HepG2 (cell line): Measurements from ENCODE around the gene YY2. TPM values are rescaled to one million over a fixed set of nuclear protein-coding genes. Genes with fewer than 3 reads are reported as not detected.

Experiments used
- ATAC-seq: fragments of 200-7000 bp; cut with Tn5 transposase; 3 replicates; pipeline ENCODE4 v1.9.1; 2020; ENCODE audit warnings: mild to moderate bottlenecking, moderate library complexity
- BruUV-seq: library from RNA; stranded (reverse); fragments of 400-500 nt; replicated peaks from 2 replicates; lab custom pipeline; 2021; lab: Mats Ljungman, UMichigan
- CTCF ChIA-PET: fragments of 300-600 bp; formaldehyde crosslinking; extraction: SDS; loops from one replicate; lab custom pipeline; 2021; ENCODE audit warnings: low total read pairs, inconsistent platforms, low intra/inter-chr PET ratio; lab: Yijun Ruan, JAX
- POLR2A ChIA-PET: fragments of 350-600 bp; sonication (Branson Sonifier 250); formaldehyde crosslinking; loops from one replicate; lab custom pipeline; 2020; ENCODE audit warnings: antibody characterized with exemption, inconsistent platforms; lab: Yijun Ruan, JAX
- DNase-seq: peaks from one replicate; pipeline ENCODE4 v3.0.0-alpha.2; 2015; ENCODE audit warnings: low spot score
- FAIRE-seq: peaks from 3 replicates; lab custom pipeline; 2011; peaks lifted over from hg19 to GRCh38; lab: Jason Lieb, UNC
- H2AFZ ChIP-seq: one replicate; pipeline ENCODE4 v1.6.1; 2011; ENCODE audit warnings: low read length, inconsistent platforms
- H3K27ac ChIP-seq: fragments of 300-600 bp; 3 replicates; pipeline ENCODE4 v1.8.0; 2011; ENCODE audit warnings: mixed run types, mild to moderate bottlenecking, mixed read lengths, low read length, inconsistent platforms; ENCODE audit not compliant: insufficient read depth; ENCODE audit errors: extremely low read length
- H3K27me3 ChIP-seq, 2 experiments: fragments of 200-600 bp in 1 of 2; 2 replicates in 1 of 2; 3 replicates in 1 of 2; pipeline versions ENCODE4 v1.6.0 to v1.8.0; 2011; ENCODE audit warnings: low read length in 2 of 2, mild to moderate bottlenecking in 2 of 2, moderate library complexity in 2 of 2, inconsistent platforms in 1 of 2; ENCODE audit not compliant: insufficient read depth in 2 of 2, control insufficient read depth in 1 of 2
- H3K36me3 ChIP-seq, 2 experiments: fragments of 200-600 bp in 1 of 2; replicated peaks in 1 of 2; 2 replicates in 1 of 2; 3 replicates in 1 of 2; pipeline versions ENCODE4 v1.5.1 to v1.8.0; 2011; ENCODE audit warnings: low read length in 2 of 2, inconsistent platforms in 1 of 2; ENCODE audit not compliant: insufficient read depth in 2 of 2, control insufficient read depth in 1 of 2
- H3K4me1 ChIP-seq: 2 replicates; pipeline ENCODE4 v1.5.1; 2012; ENCODE audit warnings: low read length, inconsistent platforms; ENCODE audit not compliant: insufficient read depth
- H3K4me2 ChIP-seq: 2 replicates; pipeline ENCODE4 v1.6.0; 2011; ENCODE audit warnings: low read depth, low read length, inconsistent platforms
- H3K4me3 ChIP-seq, 3 experiments: fragments of 200-600 bp in 1 of 3; sonication (generic), shearing (Covaris generic) in 1 of 3; replicated peaks in 1 of 3; 2 replicates each; pipeline ENCODE4 v1.5.1; 2011 to 2016; ENCODE audit warnings: low read length in 3 of 3, inconsistent platforms in 2 of 3, low read depth in 2 of 3, mild to moderate bottlenecking in 2 of 3, control low read depth in 1 of 3, mixed read lengths in 1 of 3; ENCODE audit not compliant: insufficient read depth in 1 of 3
- H3K79me2 ChIP-seq: one replicate; pipeline ENCODE4 v1.6.1; 2011; ENCODE audit warnings: low read length, inconsistent platforms; ENCODE audit not compliant: insufficient read depth
- H3K9ac ChIP-seq: 2 replicates; pipeline ENCODE4 v1.6.0; 2011; ENCODE audit warnings: mild to moderate bottlenecking, low read depth, low read length, inconsistent platforms; ENCODE audit not compliant: insufficient read depth
- H3K9me3 ChIP-seq: 2 replicates; pipeline ENCODE4 v1.5.1; 2012; ENCODE audit warnings: mild to moderate bottlenecking, low read length
- H4K20me1 ChIP-seq: 2 replicates; pipeline ENCODE4 v1.6.0; 2011; ENCODE audit warnings: inconsistent platforms, mild to moderate bottlenecking, low read length, moderate library complexity; ENCODE audit not compliant: insufficient read depth
- CENPT ChIP-seq: sonication (generic); formaldehyde crosslinking; IDR thresholded peaks from 2 replicates; pipeline ENCODE4 v1.8.0; 2022; ENCODE audit warnings: low read depth, mild to moderate bottlenecking, moderate library complexity, missing genetic modification reagents
- DPF2 ChIP-seq: sonication (generic); formaldehyde crosslinking; IDR thresholded peaks from 2 replicates; pipeline ENCODE4 v1.4.0; 2020; ENCODE audit warnings: mild to moderate bottlenecking, low read depth, missing genetic modification reagents, borderline replicate concordance
- FOXK1 ChIP-seq: sonication (generic); formaldehyde crosslinking; IDR thresholded peaks from 2 replicates; pipeline ENCODE4 v1.4.0; 2020; ENCODE audit warnings: low read depth, missing genetic modification reagents, borderline replicate concordance
- HHEX ChIP-seq: IDR thresholded peaks from 2 replicates; pipeline ENCODE4 v1.6.1; 2016; ENCODE audit warnings: control low read depth
- HINFP ChIP-seq: sonication (generic); formaldehyde crosslinking; IDR thresholded peaks from 2 replicates; pipeline ENCODE4 v1.4.0; 2020; ENCODE audit warnings: low read depth, mild to moderate bottlenecking, missing genetic modification reagents
- NBN ChIP-seq: fragments of 450-650 bp; conservative IDR thresholded peaks from 2 replicates; pipeline ENCODE4 v1.6.1; 2017
- POLR2AphosphoS2 ChIP-seq: IDR thresholded peaks from 2 replicates; pipeline ENCODE4 v1.6.1; 2011; ENCODE audit warnings: low read depth, low read length, improper control_type of control experiment
- RBM22 ChIP-seq: fragments of 200-400 bp; formaldehyde crosslinking; optimal IDR thresholded peaks from 2 replicates; pipeline ENCODE3; 2017; ENCODE audit warnings: mild to moderate bottlenecking, low read length, moderate library complexity
- SRY ChIP-seq: sonication (generic); formaldehyde crosslinking; IDR thresholded peaks from 2 replicates; pipeline ENCODE4 v1.8.0; 2022; ENCODE audit warnings: mild to moderate bottlenecking, missing genetic modification reagents
- ZC3H13 ChIP-seq: sonication (generic); formaldehyde crosslinking; IDR thresholded peaks from 2 replicates; pipeline ENCODE4 v1.8.1; 2023; ENCODE audit warnings: mild to moderate bottlenecking, missing genetic modification reagents, moderate library complexity
- ZNF124 ChIP-seq: sonication (generic); formaldehyde crosslinking; IDR thresholded peaks from 2 replicates; pipeline ENCODE4 v1.4.0; 2020; ENCODE audit warnings: missing genetic modification reagents
- ZNF326 ChIP-seq: sonication (generic); formaldehyde crosslinking; IDR thresholded peaks from 2 replicates; pipeline ENCODE4 v1.4.0; 2020; ENCODE audit warnings: missing genetic modification reagents, borderline replicate concordance
- ZNF543 ChIP-seq: sonication (generic); formaldehyde crosslinking; IDR thresholded peaks from 2 replicates; pipeline ENCODE4 v1.4.0; 2020; ENCODE audit warnings: mild to moderate bottlenecking, missing genetic modification reagents
- WGBS: methylation state at CpG from one replicate; pipeline ENCODE4 v1.1.6; 2017; ENCODE audit warnings: low lambda C conversion rate; 5-methylcytosine and 5-hydroxymethylcytosine counted together
- in situ Hi-C: cut with HindIII; loops from 2 replicates; pipeline ENCODE4 v1.10.0; 2017; ENCODE audit warnings: low pct_unique_long_range_greater_than_20kb; ENCODE audit not compliant: extremely low pct_ligation_motif_present
- intact Hi-C: fragments of 100-400 bp; cut with micrococcal nuclease; formaldehyde crosslinking; loops from one replicate; pipeline ENCODE4 v1.10.0; 2022; ENCODE audit not compliant: unreplicated experiment
- polyA plus RNA-seq, 8 experiments: library from polyadenylated mRNA; depleted of rRNA in 3 of 8; stranded (reverse) in 7 of 8; unstranded in 1 of 8; fragments of >200 nt; fragmentation: Illumina TruSeq in 4 of 8; extraction: Trizol in 4 of 8; gene quantifications; 2 replicates each; pipeline versions ENCODE4 v1.2.1 to v1.2.3, GENCODE V29; 2011 to 2016; ENCODE audit warnings: low read depth in 4 of 8, missing spikeins in 1 of 8, mixed read lengths in 1 of 8; ENCODE audit not compliant: insufficient read depth in 1 of 8
- total RNA-seq, 5 experiments: library from RNA; depleted of rRNA; stranded (reverse); fragments of >200 nt; fragmentation: Illumina TruSeq; extraction: Trizol; gene quantifications; 2 replicates each; pipeline ENCODE4 v1.2.3, GENCODE V29; 2016; ENCODE audit warnings: low read depth in 1 of 5
- TF ChIP-seq, protein P1 (sequence below): sonication (generic); formaldehyde crosslinking; IDR thresholded peaks from 2 replicates; pipeline ENCODE4 v1.4.0; 2020; ENCODE audit warnings: missing genetic modification reagents, borderline replicate concordance
- TF ChIP-seq, protein P2 (sequence below): sonication (generic); formaldehyde crosslinking; conservative IDR thresholded peaks from 2 replicates; pipeline ENCODE4 v1.5.0; 2020; ENCODE audit warnings: missing genetic modification reagents
- TF ChIP-seq, protein P3 (sequence below): conservative IDR thresholded peaks from 2 replicates; pipeline ENCODE4 v1.6.1; 2018; ENCODE audit warnings: missing genetic modification reagents

Gene YY2
- total and polyA plus RNA-seq, 2 of the 13 experiments (the other 11 are each of a cell fraction or from before 2014, with no cell fraction given), result 0.34 to 0.44 TPM

DNA sequence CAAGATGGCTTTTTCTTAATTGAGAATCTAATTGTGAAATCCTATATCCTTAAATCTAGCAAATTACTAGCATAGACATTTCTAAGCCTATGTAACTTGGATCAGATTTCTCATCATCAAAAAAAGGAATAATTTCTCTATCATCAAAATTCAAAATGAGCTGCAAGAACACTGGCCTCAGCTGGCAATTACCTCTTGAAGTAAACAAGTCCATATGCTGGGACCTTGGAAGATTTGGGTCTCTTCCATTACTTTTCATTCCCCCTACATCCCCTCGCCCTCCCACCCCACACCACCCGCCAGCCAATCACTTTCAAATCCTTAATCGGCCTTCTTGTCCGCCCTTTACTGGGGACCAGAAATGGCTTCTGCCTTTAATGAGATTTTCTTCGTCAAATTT lies 39.7 kb upstream of the YY2 start:
- CTCF ChIA-PET, result no interaction called here
- ATAC-seq (no peak), DNase-seq (no peak), FAIRE-seq (no peak)
- no peaks in the 10 kb centered on the region for H4K20me1 ChIP-seq
- POLR2A ChIA-PET, result no interaction called here
- peaks cover 6% of the 10 kb centered on the region; the same call in 1 of the 2 replicates for H3K9me3 ChIP-seq
- H3K79me2 ChIP-seq, result no peaks in the 10 kb centered on the region
- no peaks in the 10 kb centered on the region for H3K36me3 ChIP-seq
- in situ Hi-C loops, result no loop called here
- H3K4me3 ChIP-seq, result no peak overlapping the region
- intact Hi-C loops, result no loop called here
- WGBS, result 90% methylated on average over 5 of the region's 5 CpGs
- peaks cover 24% of the 10 kb centered on the region for H3K4me1 ChIP-seq
- no peak overlapping the region for H2AFZ ChIP-seq
- no TSS peak for BruUV-seq
- no peak overlapping the region for H3K27ac ChIP-seq
- H3K27me3 ChIP-seq, result no peaks in the 10 kb centered on the region
- TF ChIP-seq DPF2 (CRISPR knock-in tag) (no peak), CENPT (CRISPR knock-in tag) (no peak), HINFP (CRISPR knock-in tag) (no peak), ZC3H13 (CRISPR knock-in tag) (no peak), ZNF326 (CRISPR knock-in tag) (no peak), RBM22 (no peak), ZNF124 (no peak), NBN (no peak), POLR2AphosphoS2 (no peak), FOXK1 (no peak), ZNF543 (CRISPR knock-in tag) (no peak), SRY (CRISPR knock-in tag) (no peak), HHEX (CRISPR knock-in tag) (no peak)
- TF ChIP-seq, protein P1, sequence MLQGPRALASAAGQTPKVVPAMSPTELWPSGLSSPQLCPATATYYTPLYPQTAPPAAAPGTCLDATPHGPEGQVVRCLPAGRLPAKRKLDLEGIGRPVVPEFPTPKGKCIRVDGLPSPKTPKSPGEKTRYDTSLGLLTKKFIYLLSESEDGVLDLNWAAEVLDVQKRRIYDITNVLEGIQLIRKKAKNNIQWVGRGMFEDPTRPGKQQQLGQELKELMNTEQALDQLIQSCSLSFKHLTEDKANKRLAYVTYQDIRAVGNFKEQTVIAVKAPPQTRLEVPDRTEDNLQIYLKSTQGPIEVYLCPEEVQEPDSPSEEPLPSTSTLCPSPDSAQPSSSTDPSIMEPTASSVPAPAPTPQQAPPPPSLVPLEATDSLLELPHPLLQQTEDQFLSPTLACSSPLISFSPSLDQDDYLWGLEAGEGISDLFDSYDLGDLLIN (CRISPR knock-in tag), result no peak
- TF ChIP-seq, protein P2, sequence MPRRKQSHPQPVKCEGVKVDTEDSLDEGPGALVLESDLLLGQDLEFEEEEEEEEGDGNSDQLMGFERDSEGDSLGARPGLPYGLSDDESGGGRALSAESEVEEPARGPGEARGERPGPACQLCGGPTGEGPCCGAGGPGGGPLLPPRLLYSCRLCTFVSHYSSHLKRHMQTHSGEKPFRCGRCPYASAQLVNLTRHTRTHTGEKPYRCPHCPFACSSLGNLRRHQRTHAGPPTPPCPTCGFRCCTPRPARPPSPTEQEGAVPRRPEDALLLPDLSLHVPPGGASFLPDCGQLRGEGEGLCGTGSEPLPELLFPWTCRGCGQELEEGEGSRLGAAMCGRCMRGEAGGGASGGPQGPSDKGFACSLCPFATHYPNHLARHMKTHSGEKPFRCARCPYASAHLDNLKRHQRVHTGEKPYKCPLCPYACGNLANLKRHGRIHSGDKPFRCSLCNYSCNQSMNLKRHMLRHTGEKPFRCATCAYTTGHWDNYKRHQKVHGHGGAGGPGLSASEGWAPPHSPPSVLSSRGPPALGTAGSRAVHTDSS (CRISPR knock-in tag), result no peak
- TF ChIP-seq, protein P3, sequence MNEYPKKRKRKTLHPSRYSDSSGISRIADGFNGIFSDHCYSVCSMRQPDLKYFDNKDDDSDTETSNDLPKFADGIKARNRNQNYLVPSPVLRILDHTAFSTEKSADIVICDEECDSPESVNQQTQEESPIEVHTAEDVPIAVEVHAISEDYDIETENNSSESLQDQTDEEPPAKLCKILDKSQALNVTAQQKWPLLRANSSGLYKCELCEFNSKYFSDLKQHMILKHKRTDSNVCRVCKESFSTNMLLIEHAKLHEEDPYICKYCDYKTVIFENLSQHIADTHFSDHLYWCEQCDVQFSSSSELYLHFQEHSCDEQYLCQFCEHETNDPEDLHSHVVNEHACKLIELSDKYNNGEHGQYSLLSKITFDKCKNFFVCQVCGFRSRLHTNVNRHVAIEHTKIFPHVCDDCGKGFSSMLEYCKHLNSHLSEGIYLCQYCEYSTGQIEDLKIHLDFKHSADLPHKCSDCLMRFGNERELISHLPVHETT (CRISPR knock-in tag), result no peak
- no peak overlapping the region for H3K4me2 ChIP-seq
- no peak overlapping the region for H3K9ac ChIP-seq
